Measurements from ENCODE around the gene HDAC4.

HDAC4 gene

GRCh38 chr2:239095460-239096081 lies 305.2 kb downstream of the HDAC4 start:
- H3K4me3 ChIP-seq, result no peak overlapping the region
- H3K27ac ChIP-seq, result no peak overlapping the region
- TF ChIP-seq CTCF (IDR thresholded peaks at IDR 0.05), result no peak
- no peak for DNase-seq (ENCODE audit: low spot score)

- Histone ChIP-seq H3K4me3 (no peak overlapping the region), H3K27ac (no peak overlapping the region)
- TF ChIP-seq CTCF (IDR thresholded peaks at IDR 0.05), result no peak
- DNase-seq (ENCODE audit: low spot score), result no peak
Measured at GRCh38 chr2:239094867-239095266, 306.0 kb downstream of the HDAC4 start.

GRCh38 chr2:239093952-239094351 lies 306.9 kb downstream of the HDAC4 start:
- Histone ChIP-seq H3K27ac (no peak overlapping the region), H3K4me3 (no peak overlapping the region)
- TF ChIP-seq CTCF (IDR thresholded peaks at IDR 0.05), result no peak
- no peak for DNase-seq (ENCODE audit: low spot score)

- TF ChIP-seq CTCF (IDR thresholded peaks at IDR 0.05), result no peak
- no peak for DNase-seq (ENCODE audit: low spot score)
- no peak overlapping the region for H3K4me3 ChIP-seq
- no peak overlapping the region for H3K27ac ChIP-seq
Measured at GRCh38 chr2:239093542-239093941, 307.3 kb downstream of the HDAC4 start.

- Histone ChIP-seq H3K4me3 (no peak overlapping the region), H3K27ac (no peak overlapping the region)
- DNase-seq (ENCODE audit: low spot score), result no peak
- no peak for TF ChIP-seq CTCF (IDR thresholded peaks at IDR 0.05)
Measured at GRCh38 chr2:239092571-239093294, 308.1 kb downstream of the HDAC4 start.

- Histone ChIP-seq H3K4me3 (no peak overlapping the region), H3K27ac (no peak overlapping the region)
- no peak for DNase-seq (ENCODE audit: low spot score)
- no peak for TF ChIP-seq CTCF (IDR thresholded peaks at IDR 0.05)
Measured at GRCh38 chr2:239089884-239090283, 310.9 kb downstream of the HDAC4 start.

Data from coronary artery (tissue), 2 donors.